Measurements from ENCODE around the gene NFKBIB.
"Not testable (repeated sequence)": the region's sequence is repeated elsewhere in the genome, so short reads cannot be mapped to it uniquely, and the experiment has no call there.

DNA sequence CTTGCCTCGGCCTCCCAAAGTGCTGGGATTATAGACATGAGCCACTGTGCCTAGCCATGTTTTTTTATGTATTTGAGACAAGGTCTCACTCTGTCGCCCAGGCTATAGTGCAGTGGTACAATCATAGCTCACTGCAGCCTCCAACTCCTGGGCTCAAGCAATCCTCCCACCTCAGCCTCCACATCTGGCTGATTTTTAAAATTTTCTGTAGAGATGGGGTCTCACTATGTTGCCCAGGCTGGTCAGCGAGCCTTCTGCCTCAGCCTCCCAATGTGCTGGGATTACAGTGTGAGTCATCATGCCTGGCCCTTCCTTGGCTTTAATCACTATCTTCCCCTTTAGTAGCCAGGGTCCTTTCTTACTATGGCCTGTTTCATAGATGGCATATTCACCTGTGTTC lies 15.1 kb upstream of the NFKBIB start:
- not testable (repeated sequence) for TF ChIP-seq POLR2A (IDR thresholded peaks at IDR 0.05)
- TF ChIP-seq, protein P1, sequence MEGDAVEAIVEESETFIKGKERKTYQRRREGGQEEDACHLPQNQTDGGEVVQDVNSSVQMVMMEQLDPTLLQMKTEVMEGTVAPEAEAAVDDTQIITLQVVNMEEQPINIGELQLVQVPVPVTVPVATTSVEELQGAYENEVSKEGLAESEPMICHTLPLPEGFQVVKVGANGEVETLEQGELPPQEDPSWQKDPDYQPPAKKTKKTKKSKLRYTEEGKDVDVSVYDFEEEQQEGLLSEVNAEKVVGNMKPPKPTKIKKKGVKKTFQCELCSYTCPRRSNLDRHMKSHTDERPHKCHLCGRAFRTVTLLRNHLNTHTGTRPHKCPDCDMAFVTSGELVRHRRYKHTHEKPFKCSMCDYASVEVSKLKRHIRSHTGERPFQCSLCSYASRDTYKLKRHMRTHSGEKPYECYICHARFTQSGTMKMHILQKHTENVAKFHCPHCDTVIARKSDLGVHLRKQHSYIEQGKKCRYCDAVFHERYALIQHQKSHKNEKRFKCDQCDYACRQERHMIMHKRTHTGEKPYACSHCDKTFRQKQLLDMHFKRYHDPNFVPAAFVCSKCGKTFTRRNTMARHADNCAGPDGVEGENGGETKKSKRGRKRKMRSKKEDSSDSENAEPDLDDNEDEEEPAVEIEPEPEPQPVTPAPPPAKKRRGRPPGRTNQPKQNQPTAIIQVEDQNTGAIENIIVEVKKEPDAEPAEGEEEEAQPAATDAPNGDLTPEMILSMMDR (IDR thresholded peaks at IDR 0.05), result not testable (repeated sequence)

Data from uterus (tissue), 2 donors.